SU-DHL-6 (cell line): ENCODE measurements around the gene SLC43A1.

ENCODE experiments used
- EZH2phosphoT487 ChIP-seq: fragments of 200-600 bp; sonication (generic), shearing (Covaris generic); conservative IDR thresholded peaks from 2 replicates; pipeline ENCODE4 v1.6.1; 2018; ENCODE audit warnings: mild to moderate bottlenecking, antibody characterized with exemption, low read length, moderate library complexity, mixed read lengths
- TF ChIP-seq, protein P1 (sequence below): fragments of 200-600 bp; sonication (generic); IDR thresholded peaks from one replicate; pipeline ENCODE4 v1.5.1; 2017; ENCODE audit warnings: antibody characterized with exemption, mild to moderate bottlenecking, low read length, moderate library complexity; ENCODE audit not compliant: insufficient read depth, poor library complexity, severe bottlenecking

DNA sequence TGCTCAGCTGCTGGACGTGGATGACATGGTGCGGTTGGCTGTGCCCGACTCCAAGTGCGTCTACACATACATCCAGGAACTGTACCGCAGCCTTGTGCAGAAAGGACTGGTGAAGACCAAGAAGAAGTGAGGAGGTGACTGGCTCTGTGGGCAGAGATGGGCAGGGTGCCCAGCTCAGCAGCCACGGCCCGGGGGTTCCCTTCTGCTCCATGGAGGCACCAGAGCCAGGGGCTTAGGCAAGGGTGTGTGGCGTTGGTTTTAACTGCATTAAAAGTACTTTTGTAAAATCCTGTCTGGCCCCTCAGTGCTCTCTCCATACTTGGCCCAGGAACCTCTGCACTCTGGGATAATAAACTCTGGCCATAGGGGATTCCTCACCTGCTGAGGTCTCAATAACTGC is 34.5 kb upstream of the SLC43A1 start:
- TF ChIP-seq, protein P1, sequence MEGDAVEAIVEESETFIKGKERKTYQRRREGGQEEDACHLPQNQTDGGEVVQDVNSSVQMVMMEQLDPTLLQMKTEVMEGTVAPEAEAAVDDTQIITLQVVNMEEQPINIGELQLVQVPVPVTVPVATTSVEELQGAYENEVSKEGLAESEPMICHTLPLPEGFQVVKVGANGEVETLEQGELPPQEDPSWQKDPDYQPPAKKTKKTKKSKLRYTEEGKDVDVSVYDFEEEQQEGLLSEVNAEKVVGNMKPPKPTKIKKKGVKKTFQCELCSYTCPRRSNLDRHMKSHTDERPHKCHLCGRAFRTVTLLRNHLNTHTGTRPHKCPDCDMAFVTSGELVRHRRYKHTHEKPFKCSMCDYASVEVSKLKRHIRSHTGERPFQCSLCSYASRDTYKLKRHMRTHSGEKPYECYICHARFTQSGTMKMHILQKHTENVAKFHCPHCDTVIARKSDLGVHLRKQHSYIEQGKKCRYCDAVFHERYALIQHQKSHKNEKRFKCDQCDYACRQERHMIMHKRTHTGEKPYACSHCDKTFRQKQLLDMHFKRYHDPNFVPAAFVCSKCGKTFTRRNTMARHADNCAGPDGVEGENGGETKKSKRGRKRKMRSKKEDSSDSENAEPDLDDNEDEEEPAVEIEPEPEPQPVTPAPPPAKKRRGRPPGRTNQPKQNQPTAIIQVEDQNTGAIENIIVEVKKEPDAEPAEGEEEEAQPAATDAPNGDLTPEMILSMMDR, result no peak
- TF ChIP-seq EZH2phosphoT487, result no peak
